WTC11 (cell line): Measurements from ENCODE around the gene KIF4B. TPM values are rescaled to one million over a fixed set of nuclear protein-coding genes. Genes with fewer than 3 reads are reported as not detected.
A peak's percentile ranks its signal among the peaks of the same experiment; 100 is the strongest.

ENCODE experiments used
- ATAC-seq: fragments of 200-7000 bp; cut with Tn5 transposase; 2 replicates; pipeline ENCODE4 v1.10.0; 2021; ENCODE audit warnings: mild to moderate bottlenecking, moderate library complexity
- CTCF ChIA-PET: fragments of 300-600 bp; sonication (Branson Sonifier 250); formaldehyde crosslinking; loops from one replicate; lab custom pipeline; 2021; ENCODE audit warnings: antibody characterized with exemption; lab: Charles Lee
- POLR2A ChIA-PET: fragments of 350-600 bp; sonication (Branson Sonifier 250); formaldehyde crosslinking; loops from one replicate; lab custom pipeline; 2021; ENCODE audit warnings: antibody characterized with exemption; lab: Charles Lee
- DNase-seq: peaks from one replicate; pipeline ENCODE4 v3.0.0; 2021; ENCODE audit warnings: low spot score
- H3K27ac Mint-ChIP-seq: 2 replicates; pipeline ENCODE4 v1.8.0; 2021; ENCODE audit warnings: mixed read lengths
- H3K27me3 Mint-ChIP-seq: 2 replicates; pipeline ENCODE4 v1.8.0; 2021; ENCODE audit warnings: low read depth, mild to moderate bottlenecking, moderate library complexity, mixed read lengths
- H3K36me3 Mint-ChIP-seq: 2 replicates; pipeline ENCODE4 v1.8.0; 2021; ENCODE audit warnings: mixed read lengths
- H3K4me1 Mint-ChIP-seq: 2 replicates; pipeline ENCODE4 v1.8.0; 2022; ENCODE audit warnings: mixed read lengths
- H3K4me3 Mint-ChIP-seq: 2 replicates; pipeline ENCODE4 v1.8.0; 2021; ENCODE audit warnings: mild to moderate bottlenecking, moderate library complexity, mixed read lengths
- H3K9me3 Mint-ChIP-seq: 2 replicates; pipeline ENCODE4 v1.8.0; 2021; ENCODE audit warnings: mixed read lengths
- AR ChIP-seq: fragments of 250-450 bp; sonication (Bioruptor Pico); IDR thresholded peaks from 2 replicates; pipeline ENCODE4 v1.9.0; 2021; ENCODE audit warnings: mild to moderate bottlenecking
- ARID4B ChIP-seq: sonication (generic); formaldehyde crosslinking; IDR thresholded peaks from 2 replicates; pipeline ENCODE4 v1.8.0; 2023; ENCODE audit warnings: missing genetic modification reagents, mild to moderate bottlenecking, borderline replicate concordance
- ATF1 ChIP-seq: sonication (generic); formaldehyde crosslinking; IDR thresholded peaks from 2 replicates; pipeline ENCODE4 v1.8.1; 2023; ENCODE audit warnings: mild to moderate bottlenecking, moderate library complexity, missing genetic modification reagents
- ATF6 ChIP-seq: sonication (generic); formaldehyde crosslinking; IDR thresholded peaks from 2 replicates; pipeline ENCODE4 v1.8.1; 2023; ENCODE audit warnings: mild to moderate bottlenecking, missing genetic modification reagents
- CDX4 ChIP-seq: fragments of 250-450 bp; sonication (Bioruptor Pico); IDR thresholded peaks from 2 replicates; pipeline ENCODE4 v1.9.0; 2021; ENCODE audit warnings: moderate library complexity, mild to moderate bottlenecking, inconsistent platforms, borderline replicate concordance
- CTCF ChIP-seq: fragments of 200-600 bp; IDR thresholded peaks from 2 replicates; pipeline ENCODE4 v1.8.0; 2022; ENCODE audit warnings: antibody characterized with exemption
- FOXP4 ChIP-seq: sonication (generic); formaldehyde crosslinking; IDR thresholded peaks from 2 replicates; pipeline ENCODE4 v1.8.0; 2022; ENCODE audit warnings: mild to moderate bottlenecking, missing genetic modification reagents
- IRF1 ChIP-seq: sonication (generic); formaldehyde crosslinking; IDR thresholded peaks from 2 replicates; pipeline ENCODE4 v1.8.0; 2023; ENCODE audit warnings: missing genetic modification reagents
- NFE2L1 ChIP-seq: sonication (generic); formaldehyde crosslinking; IDR thresholded peaks from 2 replicates; pipeline ENCODE4 v1.8.1; 2023; ENCODE audit warnings: missing genetic modification reagents
- NFYB ChIP-seq: sonication (generic); formaldehyde crosslinking; conservative IDR thresholded peaks from 2 replicates; pipeline ENCODE4 v1.8.0; 2022; ENCODE audit warnings: low read depth, missing genetic modification reagents
- RORB ChIP-seq: fragments of 250-450 bp; sonication (Bioruptor Pico); IDR thresholded peaks from 2 replicates; pipeline ENCODE4 v1.9.0; 2021; ENCODE audit warnings: mild to moderate bottlenecking
- SMAD3 ChIP-seq: sonication (generic); formaldehyde crosslinking; IDR thresholded peaks from 2 replicates; pipeline ENCODE4 v1.8.0; 2022; ENCODE audit warnings: missing genetic modification reagents, mild to moderate bottlenecking, borderline replicate concordance
- SMAD4 ChIP-seq: sonication (generic); formaldehyde crosslinking; IDR thresholded peaks from 2 replicates; pipeline ENCODE4 v1.8.0; 2022; ENCODE audit warnings: mild to moderate bottlenecking, missing genetic modification reagents
- SP1 ChIP-seq: sonication (generic); formaldehyde crosslinking; conservative IDR thresholded peaks from 2 replicates; pipeline ENCODE4 v1.8.1; 2022; ENCODE audit warnings: missing genetic modification reagents
- USF2 ChIP-seq: sonication (generic); formaldehyde crosslinking; IDR thresholded peaks from 2 replicates; pipeline ENCODE4 v1.8.1; 2023; ENCODE audit warnings: mild to moderate bottlenecking, missing genetic modification reagents, moderate library complexity
- ZBTB21 ChIP-seq: sonication (generic); formaldehyde crosslinking; IDR thresholded peaks from 2 replicates; pipeline ENCODE4 v1.8.1; 2023; ENCODE audit warnings: mild to moderate bottlenecking, missing genetic modification reagents, borderline replicate concordance
- ZNF317 ChIP-seq: sonication (generic); formaldehyde crosslinking; IDR thresholded peaks from 2 replicates; pipeline ENCODE4 v1.8.1; 2023; ENCODE audit warnings: low read depth, mild to moderate bottlenecking, moderate library complexity, missing genetic modification reagents, borderline replicate concordance
- total RNA-seq: library from RNA; stranded (reverse); gene quantifications from 3 replicates; pipeline ENCODE4 v1.2.3, GENCODE V29; 2021

The KIF4B gene
- total RNA-seq, 1 experiment from 2014 or later, result 0.09 TPM

GRCh38 chr5:155052532-155052931 is 39.0 kb downstream of the KIF4B start:
- DNase-seq, result no peak
- Mint-ChIP-seq H3K4me3 (no peak overlapping the region), H3K36me3 (no peaks in the 10 kb centered on the region), H3K27ac (peak overlapping the region; percentile 19; the same call in 1 of the 2 replicates), H3K27me3 (no peaks in the 10 kb centered on the region), H3K9me3 (no peaks in the 10 kb centered on the region), H3K4me1 (peaks cover 64% of the 10 kb centered on the region)
- ChIA-PET POLR2A (no interaction called here), CTCF (no interaction called here)
- no peak for ATAC-seq
- TF ChIP-seq ATF6 (no peak), ZBTB21 (CRISPR knock-in tag) (no peak), IRF1 (no peak), RORB (CRISPR knock-in tag) (no peak), AR (CRISPR knock-in tag) (no peak), SMAD4 (CRISPR knock-in tag) (no peak), SMAD3 (CRISPR knock-in tag) (no peak), CDX4 (CRISPR knock-in tag) (no peak), ATF1 (CRISPR knock-in tag) (no peak), NFE2L1 (CRISPR knock-in tag) (no peak), NFYB (CRISPR knock-in tag) (no peak)

GRCh38 chr5:155053501-155053900 is 39.9 kb downstream of the KIF4B start:
- ChIA-PET CTCF (no interaction called here), POLR2A (no interaction called here)
- H3K27ac Mint-ChIP-seq, result no peak overlapping the region
- DNase-seq (no peak), ATAC-seq (peak; percentile 51)
- no peaks in the 10 kb centered on the region for H3K9me3 Mint-ChIP-seq
- H3K36me3 Mint-ChIP-seq, result no peaks in the 10 kb centered on the region
- no peak overlapping the region for H3K4me3 Mint-ChIP-seq
- H3K27me3 Mint-ChIP-seq, result no peaks in the 10 kb centered on the region
- H3K4me1 Mint-ChIP-seq, result peaks cover 56% of the 10 kb centered on the region
- TF ChIP-seq FOXP4 (CRISPR knock-in tag) (no peak), ZNF317 (no peak), USF2 (CRISPR knock-in tag) (no peak), ARID4B (no peak), CTCF (no peak), SP1 (CRISPR knock-in tag) (no peak)
